ENCODE results near the gene QKI. TPM values are rescaled to one million over a fixed set of nuclear protein-coding genes. Genes with fewer than 3 reads are reported as not detected.
A peak's percentile ranks its signal among the peaks of the same experiment; 100 is the strongest.

The QKI gene
- total RNA-seq, 4 donors from 2014 or later, result 283 to 425 (median 344) TPM

- in situ Hi-C loops (cut with MboI; ENCODE audit: low sequenced_read_pairs in 4 of 4), result loop anchor here in 2 of 4 donors (5.0 to 25.0 kb wide), 3 partner anchors 75 to 1825 kb away; no protein-coding TSS in a partner anchor
Observed at GRCh38 chr6:163412341-163412740, 2.2 kb upstream of the QKI start.

GRCh38 chr6:163412801-163413344 is 1.6 kb upstream of the QKI start:
- Histone ChIP-seq H3K36me3 (no peaks in the 10 kb centered on the region), H3K4me3 (peak overlapping the region; percentile 76 to 89 (median 80)), H3K27ac (peak overlapping the region; percentile 96 to 99 (median 99)), H3K27me3 (no peaks in the 10 kb centered on the region), H3K4me1 (peaks cover 0 to 11% of the 10 kb centered on the region in 2 donors), H3K9me3 (no peaks in the 10 kb centered on the region)
- intact Hi-C loops (cut with DNase I; ENCODE audit: low total_unique reads), result loop anchor here (2.0 to 10.0 kb wide), 4 partner anchors 122 to 1512 kb away; partner anchors contain the start of genes PACRG and PRKN
- in situ Hi-C loops (cut with MboI; ENCODE audit: low sequenced_read_pairs in 4 of 4), result loop anchor here in 2 of 4 donors (5.0 to 25.0 kb wide), 3 partner anchors 76 to 1824 kb away; no protein-coding TSS in a partner anchor
- ATAC-seq (no peak), DNase-seq (no peak)
- no peak for TF ChIP-seq POLR2A (IDR thresholded peaks at IDR 0.05)
- no peak for TF ChIP-seq CTCF (IDR thresholded peaks at IDR 0.05 in 4 of 5, conservative IDR thresholded peaks at IDR 0.05 in 1 of 5)

More at GRCh38 chr6:163412341-163412740, 2.2 kb upstream of the QKI start:
- Histone ChIP-seq H3K27me3 (no peaks in the 10 kb centered on the region), H3K36me3 (no peaks in the 10 kb centered on the region), H3K4me1 (peaks cover 2 to 15% of the 10 kb centered on the region in 2 donors), H3K9me3 (no peaks in the 10 kb centered on the region), H3K27ac (peak overlapping the region; percentile 96 to 99 (median 99)), H3K4me3 (peak overlapping the region; percentile 76 to 89 (median 80))
- TF ChIP-seq POLR2A (IDR thresholded peaks at IDR 0.05), result no peak
- TF ChIP-seq CTCF (IDR thresholded peaks at IDR 0.05 in 4 of 5, conservative IDR thresholded peaks at IDR 0.05 in 1 of 5), result no peak
- ATAC-seq (no peak), DNase-seq (no peak)
- intact Hi-C loops (cut with DNase I; ENCODE audit: low total_unique reads), result loop anchor here (2.0 to 10.0 kb wide), 4 partner anchors 122 to 1512 kb away; partner anchors contain the start of genes PACRG and PRKN

GRCh38 chr6:163413345-163414116 is 987 bp upstream of the QKI start:
- ATAC-seq (peak; percentile 60 to 62), DNase-seq (peak; percentile 81 to 86)
- Histone ChIP-seq H3K27ac (peak overlapping the region; percentile 96 to 99 (median 99)), H3K27me3 (no peaks in the 10 kb centered on the region), H3K4me1 (peaks cover 0 to 11% of the 10 kb centered on the region in 2 donors), H3K4me3 (peak overlapping the region; percentile 76 to 89 (median 80)), H3K36me3 (no peaks in the 10 kb centered on the region), H3K9me3 (no peaks in the 10 kb centered on the region)
- intact Hi-C loops (cut with DNase I; ENCODE audit: low total_unique reads) (loop anchor here (2.0 to 10.0 kb wide), 6 partner anchors 123 to 1511 kb away; partner anchors contain the start of genes PACRG and PRKN), in situ Hi-C loops (cut with MboI; ENCODE audit: low sequenced_read_pairs in 4 of 4) (loop anchor here in 2 of 4 donors (5.0 to 25.0 kb wide), 3 partner anchors 76 to 1824 kb away; no protein-coding TSS in a partner anchor)
- TF ChIP-seq POLR2A (IDR thresholded peaks at IDR 0.05) (peak; percentile 96 to 98), CTCF (IDR thresholded peaks at IDR 0.05 in 4 of 5, conservative IDR thresholded peaks at IDR 0.05 in 1 of 5) (peak in 2 of 5 experiments; percentile 7 to 12)

GRCh38 chr6:163414946-163415619 is 565 bp downstream of the QKI start:
- TF ChIP-seq POLR2A (IDR thresholded peaks at IDR 0.05) (no peak), CTCF (IDR thresholded peaks at IDR 0.05 in 4 of 5, conservative IDR thresholded peaks at IDR 0.05 in 1 of 5) (no peak)
- intact Hi-C loops (cut with DNase I; ENCODE audit: low total_unique reads), result loop anchor here (2.0 to 10.0 kb wide), 4 partner anchors 550 to 1510 kb away; partner anchors contain the start of genes PACRG and PRKN
- H3K9me3 ChIP-seq, result no peaks in the 10 kb centered on the region
- ATAC-seq, result peak; percentile 16 to 25
- peak overlapping the region; percentile 71 to 96 (median 87) for H3K4me3 ChIP-seq
- H3K27me3 ChIP-seq, result no peaks in the 10 kb centered on the region
- DNase-seq, result no peak
- in situ Hi-C loops (cut with MboI; ENCODE audit: low sequenced_read_pairs in 4 of 4), result loop anchor here in 2 of 4 donors (5.0 to 25.0 kb wide), 3 partner anchors 78 to 1822 kb away; no protein-coding TSS in a partner anchor
- H3K36me3 ChIP-seq, result no peaks in the 10 kb centered on the region
- H3K27ac ChIP-seq, result peak overlapping the region; percentile 98 to 99 (median 99)
- peaks cover 12 to 17% of the 10 kb centered on the region in 2 donors for H3K4me1 ChIP-seq

All from gastrocnemius medialis (tissue), 4 donors.